H1 (cell line): ENCODE measurements around the gene PROZ. TPM values are rescaled to one million over a fixed set of nuclear protein-coding genes. Genes with fewer than 3 reads are reported as not detected.

Experiments used
- CTCF ChIA-PET: fragments of 300-600 bp; sonication (Branson Sonifier 250); formaldehyde crosslinking; loops from one replicate; lab custom pipeline; 2021; ENCODE audit not compliant: partially characterized antibody; lab: Charles Lee
- POLR2A ChIA-PET: fragments of 300-600 bp; sonication (Branson Sonifier 250); formaldehyde crosslinking; loops from one replicate; lab custom pipeline; 2021; ENCODE audit warnings: inconsistent platforms; ENCODE audit not compliant: partially characterized antibody; lab: Charles Lee
- DNase-seq, 2 experiments: peaks; one replicate each; pipeline versions ENCODE4 v3.0.0 to v3.0.0-alpha.2; 2010 to 2022; ENCODE audit warnings: low spot score in 2 of 2, low read depth in 1 of 2, mixed read lengths in 1 of 2
- FAIRE-seq: peaks from 2 replicates; lab custom pipeline; 2011; peaks lifted over from hg19 to GRCh38; lab: Jason Lieb, UNC
- H2AFZ ChIP-seq: 2 replicates; pipeline ENCODE4 v1.8.1; 2012; ENCODE audit warnings: low read length, inconsistent platforms
- H2AK5ac ChIP-seq: 2 replicates; pipeline ENCODE4 v1.6.1; 2013; ENCODE audit warnings: low read depth, low read length
- H2BK120ac ChIP-seq: replicated peaks from 2 replicates; pipeline ENCODE3; 2013; ENCODE audit warnings: low read depth, low read length, inconsistent platforms
- H2BK12ac ChIP-seq: 2 replicates; pipeline ENCODE4 v1.6.1; 2013; ENCODE audit warnings: low read depth, low read length
- H2BK15ac ChIP-seq: 2 replicates; pipeline ENCODE4 v1.6.1; 2013; ENCODE audit warnings: low read length
- H2BK20ac ChIP-seq: 2 replicates; pipeline ENCODE4 v1.6.1; 2013; ENCODE audit warnings: low read length
- H2BK5ac ChIP-seq: 2 replicates; pipeline ENCODE4 v1.6.1; 2013; ENCODE audit warnings: low read depth, low read length
- H3K14ac ChIP-seq: 2 replicates; pipeline ENCODE4 v1.6.1; 2013; ENCODE audit warnings: inconsistent platforms; ENCODE audit not compliant: insufficient read length
- H3K18ac ChIP-seq: 2 replicates; pipeline ENCODE4 v1.6.1; 2013; ENCODE audit warnings: low read length; ENCODE audit errors: extremely low read depth
- H3K23ac ChIP-seq: 2 replicates; pipeline ENCODE4 v1.6.1; 2013; ENCODE audit warnings: inconsistent platforms; ENCODE audit not compliant: insufficient read length
- H3K23me2 ChIP-seq: 2 replicates; pipeline ENCODE4 v1.6.1; 2013; ENCODE audit warnings: low read depth, low read length
- H3K27ac ChIP-seq: 2 replicates; pipeline ENCODE4 v1.6.1; 2011; ENCODE audit warnings: low read depth, low read length, inconsistent platforms
- H3K27me3 ChIP-seq, 4 experiments: replicated peaks in 1 of 4; 1 replicate in 1 of 4; 2 replicates in 3 of 4; pipeline versions ENCODE4 v1.6.1 to v1.8.1; 2011 to 2013; ENCODE audit warnings: low read length in 3 of 4, mild to moderate bottlenecking in 3 of 4, inconsistent platforms in 2 of 4, mixed read lengths in 2 of 4, moderate library complexity in 1 of 4; ENCODE audit not compliant: control insufficient read depth in 3 of 4, insufficient read depth in 3 of 4; ENCODE audit errors: extremely low read depth in 1 of 4
- H3K36me3 ChIP-seq, 4 experiments: 2 replicates each; pipeline versions ENCODE4 v1.6.1 to v1.8.1; 2011 to 2013; ENCODE audit warnings: mild to moderate bottlenecking in 4 of 4, low read length in 3 of 4, moderate library complexity in 2 of 4, control low read depth in 1 of 4, inconsistent platforms in 1 of 4; ENCODE audit not compliant: insufficient read depth in 4 of 4, control insufficient read depth in 2 of 4
- H3K4ac ChIP-seq: replicated peaks from 2 replicates; pipeline ENCODE3; 2013; ENCODE audit warnings: low read length, low read depth, mixed read lengths, inconsistent platforms; ENCODE audit not compliant: insufficient read length
- H3K4me1 ChIP-seq, 4 experiments: replicated peaks in 1 of 4; 1 replicate in 1 of 4; 2 replicates in 3 of 4; pipeline versions ENCODE4 v1.6.1 to v1.8.1; 2011 to 2013; ENCODE audit warnings: low read length in 3 of 4, inconsistent platforms in 2 of 4, mixed read lengths in 1 of 4; ENCODE audit not compliant: insufficient read depth in 4 of 4, control insufficient read depth in 3 of 4
- H3K4me2 ChIP-seq, 2 experiments: 2 replicates each; pipeline versions ENCODE4 v1.6.1 to v1.8.1; 2011 to 2013; ENCODE audit warnings: low read depth in 2 of 2, low read length in 2 of 2, control low read depth in 1 of 2, inconsistent platforms in 1 of 2, mild to moderate bottlenecking in 1 of 2; ENCODE audit not compliant: insufficient read depth in 1 of 2
- H3K4me3 ChIP-seq, 4 experiments: fragments of 200-600, 300-600 bp in 1 of 4; sonication (generic), shearing (Covaris generic), sonication (Bioruptor Twin) in 1 of 4; 2 replicates each; pipeline versions ENCODE4 v1.5.1 to v1.8.1; 2011 to 2016; ENCODE audit warnings: low read length in 4 of 4, low read depth in 3 of 4, control low read depth in 2 of 4, inconsistent platforms in 2 of 4, mild to moderate bottlenecking in 2 of 4, mixed read lengths in 1 of 4, moderate library complexity in 1 of 4; ENCODE audit not compliant: insufficient read depth in 2 of 4; ENCODE audit errors: extremely low read depth in 1 of 4
- H3K56ac ChIP-seq: replicated peaks from 2 replicates; pipeline ENCODE3; 2013; ENCODE audit warnings: low read depth, mild to moderate bottlenecking, mixed read lengths, low read length, inconsistent platforms; ENCODE audit not compliant: insufficient read length
- H3K79me1 ChIP-seq: 2 replicates; pipeline ENCODE4 v1.6.1; 2013; ENCODE audit warnings: low read depth, low read length, control low read depth
- H3K79me2 ChIP-seq, 2 experiments: 2 replicates each; pipeline versions ENCODE4 v1.6.1 to v1.8.1; 2012 to 2013; ENCODE audit warnings: low read length in 2 of 2, mild to moderate bottlenecking in 2 of 2, inconsistent platforms in 1 of 2; ENCODE audit not compliant: insufficient read depth in 2 of 2, control insufficient read depth in 1 of 2
- H3K9ac ChIP-seq, 4 experiments: replicated peaks in 1 of 4; 1 replicate in 1 of 4; 2 replicates in 3 of 4; pipeline versions ENCODE4 v1.6.1 to v1.8.1; 2011 to 2013; ENCODE audit warnings: low read depth in 3 of 4, low read length in 3 of 4, control low read depth in 2 of 4, mild to moderate bottlenecking in 2 of 4, moderate library complexity in 2 of 4, inconsistent platforms in 1 of 4; ENCODE audit errors: extremely low read depth in 1 of 4
- H3K9me3 ChIP-seq, 2 experiments: 2 replicates each; pipeline versions ENCODE4 v1.6.1 to v1.8.1; 2012 to 2013; ENCODE audit warnings: mild to moderate bottlenecking in 2 of 2, moderate library complexity in 2 of 2, control low read depth in 1 of 2, inconsistent platforms in 1 of 2, low read depth in 1 of 2, low read length in 1 of 2, mixed read lengths in 1 of 2; ENCODE audit not compliant: insufficient read depth in 2 of 2
- H4K20me1 ChIP-seq, 2 experiments: replicated peaks in 1 of 2; 2 replicates each; pipeline versions ENCODE3 to v1.8.1; 2011 to 2013; ENCODE audit warnings: inconsistent platforms in 2 of 2, low read length in 2 of 2, mild to moderate bottlenecking in 1 of 2; ENCODE audit not compliant: insufficient read depth in 2 of 2, control insufficient read depth in 1 of 2
- H4K5ac ChIP-seq: 2 replicates; pipeline ENCODE4 v1.6.1; 2013; ENCODE audit warnings: low read length, low read depth, mixed read lengths, inconsistent platforms; ENCODE audit not compliant: insufficient read length
- H4K8ac ChIP-seq: 2 replicates; pipeline ENCODE4 v1.8.0; 2013; ENCODE audit warnings: mild to moderate bottlenecking, moderate library complexity, low read length, inconsistent platforms; ENCODE audit not compliant: insufficient read depth; ENCODE audit errors: extremely low read depth
- H4K91ac ChIP-seq: replicated peaks from 2 replicates; pipeline ENCODE3; 2013; ENCODE audit warnings: low read length, mixed read lengths, inconsistent platforms; ENCODE audit not compliant: insufficient read length
- CBX5 ChIP-seq: fragments of 300-800, 300-1000 bp; sonication (generic); IDR thresholded peaks from 2 replicates; pipeline ENCODE4 v1.7.1; 2016; ENCODE audit warnings: antibody characterized with exemption, low read length, low read depth
- E2F6 ChIP-seq: IDR thresholded peaks from 2 replicates; pipeline ENCODE4 v1.6.1; 2012; ENCODE audit warnings: inconsistent platforms
- HDAC2 ChIP-seq, 2 experiments: fragments of 300-600 bp in 1 of 2; sonication (generic) in 1 of 2; IDR thresholded peaks; 2 replicates each; pipeline ENCODE4 v1.6.1; 2011 to 2012; ENCODE audit warnings: low read depth in 2 of 2, low read length in 2 of 2, mild to moderate bottlenecking in 2 of 2, moderate library complexity in 2 of 2, borderline replicate concordance in 1 of 2, inconsistent platforms in 1 of 2
- MAFK ChIP-seq: IDR thresholded peaks from 2 replicates; pipeline ENCODE4 v1.6.1; 2012; ENCODE audit warnings: low read depth, mild to moderate bottlenecking, improper control_type of control experiment, low read length
- RXRA ChIP-seq: IDR thresholded peaks from 2 replicates; pipeline ENCODE4 v1.6.1; 2011; ENCODE audit warnings: low read depth, mild to moderate bottlenecking, low read length, moderate library complexity; ENCODE audit not compliant: insufficient read depth
- SAP30 ChIP-seq: fragments of 300-600 bp; sonication (generic); IDR thresholded peaks from 2 replicates; pipeline ENCODE4 v1.7.1; 2012; ENCODE audit warnings: low read length, moderate library complexity, mild to moderate bottlenecking, inconsistent platforms; ENCODE audit not compliant: insufficient read depth, insufficient replicate concordance
- SIN3A ChIP-seq, 2 experiments: IDR thresholded peaks in 1 of 2; conservative IDR thresholded peaks in 1 of 2; 2 replicates each; pipeline ENCODE4 v1.6.1; 2011 to 2012; ENCODE audit warnings: low read length in 2 of 2, improper control_type of control experiment in 1 of 2, low read depth in 1 of 2, mild to moderate bottlenecking in 1 of 2
- TBP ChIP-seq: IDR thresholded peaks from 2 replicates; pipeline ENCODE4 v1.6.1; 2011; ENCODE audit warnings: low read depth, low read length, improper control_type of control experiment
- TEAD4 ChIP-seq: IDR thresholded peaks from 2 replicates; pipeline ENCODE4 v1.6.1; 2012; ENCODE audit warnings: low read depth, low read length, inconsistent platforms, mixed read lengths
- YY1 ChIP-seq: IDR thresholded peaks from 2 replicates; pipeline ENCODE4 v1.6.1; 2011; ENCODE audit warnings: low read depth, mild to moderate bottlenecking, low read length
- ZNF274 ChIP-seq: IDR thresholded peaks from 2 replicates; pipeline ENCODE4 v1.7.0; 2012; ENCODE audit warnings: low read length, borderline replicate concordance; ENCODE audit errors: extremely low read depth
- WGBS, 2 experiments: shearing (Covaris generic) in 1 of 2; methylation state at CpG; one replicate each; pipeline versions ENCODE4 v1.1.6 to v1.1.7; 2013 to 2015; ENCODE audit warnings: low lambda C conversion rate in 2 of 2, mixed read lengths in 2 of 2, inconsistent platforms in 1 of 2, low coverage in 1 of 2, missing lambda C conversion rate in 1 of 2; ENCODE audit not compliant: insufficient replicate concordance in 2 of 2, insufficient coverage in 1 of 2, insufficient read length in 1 of 2; ENCODE audit errors: extremely low coverage in 1 of 2, missing lambda C conversion rate in 1 of 2; 5-methylcytosine and 5-hydroxymethylcytosine counted together
- polyA plus RNA-seq, 7 experiments: library from polyadenylated mRNA; depleted of rRNA in 3 of 7; stranded (reverse) in 5 of 7; unstranded in 2 of 7; fragments of >200 nt in 5 of 7; fragments of 200-250 nt in 2 of 7; gene quantifications; 1 replicate in 5 of 7; 2 replicates in 1 of 7; 4 replicates in 1 of 7; pipeline versions ENCODE4 v1.2.1 to v1.2.3, GENCODE V29; 2011 to 2013; ENCODE audit warnings: missing spikeins in 2 of 7, mixed read lengths in 2 of 7
- total RNA-seq: library from RNA; stranded (reverse); fragmentation: NEBNext Ultra II Directional; extraction: Animal tissue kit (Norgen Biotek cat#: 25700); gene quantifications from 2 replicates; pipeline ENCODE4 v1.2.1, GENCODE V29; 2021

The PROZ gene
- total and polyA plus RNA-seq, 2 of the 8 experiments (the other 6 are each of a cell fraction or from before 2014, with no cell fraction given) = not detected

GRCh38 chr13:113190181-113190580 is 31.7 kb downstream of the PROZ start:
- Histone ChIP-seq H2AFZ (no peak overlapping the region), H2BK5ac (no peak overlapping the region), H3K9ac (no peak overlapping the region), H4K5ac (no peak overlapping the region), H2BK20ac (no peak overlapping the region), H4K91ac (no peak overlapping the region), H3K79me2 (no peaks in the 10 kb centered on the region), H3K18ac (no peak overlapping the region), H3K23me2 (no peaks in the 10 kb centered on the region), H3K4me1 (no peaks in the 10 kb centered on the region), H2BK120ac (no peak overlapping the region), H3K4me3 (no peak overlapping the region), H3K23ac (no peak overlapping the region), H3K27ac (no peak overlapping the region), H2BK12ac (no peak overlapping the region), H3K4me2 (no peak overlapping the region), H3K79me1 (peaks cover 3% of the 10 kb centered on the region; the same call in 1 of the 2 replicates), H4K8ac (no peak overlapping the region), H3K9me3 (no peaks in the 10 kb centered on the region), H2BK15ac (no peak overlapping the region), H3K27me3 (no peaks in the 10 kb centered on the region), H3K4ac (no peak overlapping the region), H3K14ac (no peak overlapping the region), H4K20me1 (peaks cover 0 to 11% of the 10 kb centered on the region in 2 experiments), H3K56ac (no peak overlapping the region), H3K36me3 (peaks cover 23 to 69% (median 51%) of the 10 kb centered on the region in 4 experiments), H2AK5ac (no peak overlapping the region)
- POLR2A ChIA-PET = interaction anchor here (1.5 kb wide), 1 partner anchor 19 kb away, joined by 5 read pairs; the partner anchor contains the start of genes CUL4A and PCID2
- 89% methylated on average over 4 of the region's 4 CpGs; no CpG with 5 or more reads in 1 of the 2 experiments for WGBS, 2 experiments
- DNase-seq = no peak
- CTCF ChIA-PET = no interaction called here
- no peak for FAIRE-seq
- TF ChIP-seq HDAC2 (IDR thresholded peaks at IDR 0.05; ENCODE audit: borderline replicate concordance in 1 of 2, low read depth in 2 of 2, low read length in 2 of 2) (no peak), TEAD4 (no peak), MAFK (no peak), YY1 (no peak), SIN3A (conservative IDR thresholded peaks at IDR 0.05 in 1 of 2, IDR thresholded peaks at IDR 0.05 in 1 of 2; ENCODE audit: low read depth in 1 of 2, low read length in 2 of 2) (no peak), RXRA (no peak), TBP (no peak), CBX5 (no peak), E2F6 (no peak), SAP30 (no peak), ZNF274 (no peak)
